Measurements from ENCODE around the gene HOXD4.

DNA sequence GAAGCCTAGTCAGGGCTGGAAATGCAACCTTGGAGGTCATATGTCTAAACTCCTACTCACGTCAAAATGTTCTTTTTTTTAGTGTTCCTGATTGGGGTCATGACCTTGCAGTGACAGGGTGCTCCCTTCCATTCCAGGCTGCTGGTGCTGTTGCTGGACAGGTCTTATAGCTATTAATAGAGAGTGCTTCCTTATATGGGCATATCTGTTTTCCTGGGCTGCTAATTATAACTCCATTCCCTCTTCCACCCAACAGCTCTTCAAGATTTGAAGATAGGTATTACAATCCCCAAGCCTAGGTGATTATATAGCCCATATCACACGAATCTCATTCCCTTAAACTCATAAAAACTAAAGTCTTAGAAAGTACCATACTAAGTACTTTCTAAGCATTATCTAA lies 18.4 kb downstream of the HOXD4 start:
- TF ChIP-seq, protein P1, sequence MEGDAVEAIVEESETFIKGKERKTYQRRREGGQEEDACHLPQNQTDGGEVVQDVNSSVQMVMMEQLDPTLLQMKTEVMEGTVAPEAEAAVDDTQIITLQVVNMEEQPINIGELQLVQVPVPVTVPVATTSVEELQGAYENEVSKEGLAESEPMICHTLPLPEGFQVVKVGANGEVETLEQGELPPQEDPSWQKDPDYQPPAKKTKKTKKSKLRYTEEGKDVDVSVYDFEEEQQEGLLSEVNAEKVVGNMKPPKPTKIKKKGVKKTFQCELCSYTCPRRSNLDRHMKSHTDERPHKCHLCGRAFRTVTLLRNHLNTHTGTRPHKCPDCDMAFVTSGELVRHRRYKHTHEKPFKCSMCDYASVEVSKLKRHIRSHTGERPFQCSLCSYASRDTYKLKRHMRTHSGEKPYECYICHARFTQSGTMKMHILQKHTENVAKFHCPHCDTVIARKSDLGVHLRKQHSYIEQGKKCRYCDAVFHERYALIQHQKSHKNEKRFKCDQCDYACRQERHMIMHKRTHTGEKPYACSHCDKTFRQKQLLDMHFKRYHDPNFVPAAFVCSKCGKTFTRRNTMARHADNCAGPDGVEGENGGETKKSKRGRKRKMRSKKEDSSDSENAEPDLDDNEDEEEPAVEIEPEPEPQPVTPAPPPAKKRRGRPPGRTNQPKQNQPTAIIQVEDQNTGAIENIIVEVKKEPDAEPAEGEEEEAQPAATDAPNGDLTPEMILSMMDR (IDR thresholded peaks at IDR 0.05): no peak
- no peak for TF ChIP-seq POLR2A (IDR thresholded peaks at IDR 0.05)
